Mesenchymal stem cell (in vitro differentiated cells and primary cell): Measurements from ENCODE around the gene NPY4R.
"Not testable (repeated sequence)": the region's sequence is repeated elsewhere in the genome, so short reads cannot be mapped to it uniquely, and the experiment has no call there.

Experiments used
- DNase-seq: peaks from one replicate; pipeline ENCODE4 v3.0.0-alpha.2; 2013
- H2AFZ ChIP-seq: one replicate; pipeline ENCODE4 v1.6.1; 2013; ENCODE audit warnings: low read depth, mild to moderate bottlenecking, control low read depth, inconsistent platforms, low read length, moderate library complexity
- H2AK5ac ChIP-seq: 2 replicates; pipeline ENCODE4 v1.6.1; 2013; ENCODE audit warnings: low read length, moderate library complexity, mild to moderate bottlenecking, inconsistent platforms; ENCODE audit not compliant: severe bottlenecking
- H2BK120ac ChIP-seq: one replicate; pipeline ENCODE4 v1.6.1; 2013; ENCODE audit warnings: low read depth, mild to moderate bottlenecking, inconsistent platforms, low read length, moderate library complexity
- H2BK12ac ChIP-seq, 2 experiments: one replicate each; pipeline ENCODE4 v1.6.1; 2013; ENCODE audit warnings: inconsistent platforms in 2 of 2, low read length in 2 of 2, mild to moderate bottlenecking in 2 of 2, moderate library complexity in 2 of 2, control low read depth in 1 of 2
- H2BK15ac ChIP-seq: one replicate; pipeline ENCODE4 v1.6.1; 2013; ENCODE audit warnings: mild to moderate bottlenecking, low read depth, inconsistent platforms; ENCODE audit not compliant: poor library complexity, severe bottlenecking
- H2BK5ac ChIP-seq: 2 replicates; pipeline ENCODE4 v1.6.1; 2013; ENCODE audit warnings: low read depth, mild to moderate bottlenecking, low read length, control low read depth, inconsistent platforms; ENCODE audit not compliant: poor library complexity, severe bottlenecking
- H3K14ac ChIP-seq, 2 experiments: one replicate each; pipeline ENCODE4 v1.6.1; 2013; ENCODE audit warnings: inconsistent platforms in 2 of 2, low read length in 2 of 2, control low read depth in 1 of 2, mild to moderate bottlenecking in 1 of 2, moderate library complexity in 1 of 2
- H3K18ac ChIP-seq, 2 experiments: one replicate each; pipeline ENCODE4 v1.6.1; 2013; ENCODE audit warnings: inconsistent platforms in 2 of 2, low read length in 2 of 2, control low read depth in 1 of 2, low read depth in 1 of 2, mild to moderate bottlenecking in 1 of 2
- H3K23ac ChIP-seq, 2 experiments: one replicate each; pipeline ENCODE4 v1.6.1; 2013; ENCODE audit warnings: inconsistent platforms in 2 of 2, low read length in 2 of 2, mild to moderate bottlenecking in 2 of 2, moderate library complexity in 2 of 2, control low read depth in 1 of 2
- H3K27ac ChIP-seq: 2 replicates; pipeline ENCODE4 v1.5.1; 2013; ENCODE audit warnings: mild to moderate bottlenecking, moderate library complexity, low read length, control low read depth, inconsistent platforms; ENCODE audit not compliant: poor library complexity, severe bottlenecking
- H3K27me3 ChIP-seq, 2 experiments: 2 replicates each; pipeline versions ENCODE4 v1.6.1 to v1.7.0; 2013; ENCODE audit warnings: low read length in 2 of 2, mild to moderate bottlenecking in 2 of 2, moderate library complexity in 2 of 2, control low read depth in 1 of 2, inconsistent platforms in 1 of 2; ENCODE audit not compliant: control insufficient read depth in 1 of 2, insufficient read depth in 1 of 2
- H3K36me3 ChIP-seq, 2 experiments: 2 replicates each; pipeline versions ENCODE4 v1.6.1 to v1.7.0; 2013; ENCODE audit warnings: low read length in 2 of 2, control low read depth in 1 of 2, inconsistent platforms in 1 of 2, low read depth in 1 of 2, mild to moderate bottlenecking in 1 of 2; ENCODE audit not compliant: insufficient read depth in 2 of 2, control insufficient read depth in 1 of 2
- H3K4ac ChIP-seq, 2 experiments: one replicate each; pipeline ENCODE4 v1.6.1; 2013; ENCODE audit warnings: inconsistent platforms in 2 of 2, low read length in 2 of 2, mild to moderate bottlenecking in 2 of 2, moderate library complexity in 2 of 2, control low read depth in 1 of 2, low read depth in 1 of 2
- H3K4me1 ChIP-seq: 2 replicates; pipeline ENCODE4 v1.6.1; 2013; ENCODE audit warnings: low read depth, low read length, control low read depth; ENCODE audit not compliant: control insufficient read depth, insufficient read depth
- H3K4me2 ChIP-seq: 2 replicates; pipeline ENCODE4 v1.6.1; 2013; ENCODE audit warnings: low read length, mild to moderate bottlenecking, inconsistent platforms; ENCODE audit not compliant: poor library complexity, severe bottlenecking
- H3K4me3 ChIP-seq, 2 experiments: 2 replicates each; pipeline versions ENCODE4 v1.5.1 to v1.7.0; 2013; ENCODE audit warnings: low read length in 2 of 2, mild to moderate bottlenecking in 2 of 2, control low read depth in 1 of 2, low read depth in 1 of 2; ENCODE audit not compliant: insufficient read depth in 1 of 2
- H3K79me1 ChIP-seq: replicated peaks from 2 replicates; pipeline ENCODE4 v1.6.1; 2013; ENCODE audit warnings: mild to moderate bottlenecking, control low read depth, low read length, inconsistent platforms; ENCODE audit not compliant: poor library complexity, severe bottlenecking
- H3K9ac ChIP-seq: 2 replicates; pipeline ENCODE4 v1.7.0; 2013; ENCODE audit warnings: mild to moderate bottlenecking, low read length, moderate library complexity
- H3K9me3 ChIP-seq: 2 replicates; pipeline ENCODE4 v1.7.0; 2013; ENCODE audit warnings: mild to moderate bottlenecking, low read length; ENCODE audit not compliant: control insufficient read depth
- H4K8ac ChIP-seq: one replicate; pipeline ENCODE4 v1.6.1; 2013; ENCODE audit warnings: inconsistent platforms, mild to moderate bottlenecking, low read length, moderate library complexity
- H4K91ac ChIP-seq: one replicate; pipeline ENCODE4 v1.6.1; 2013; ENCODE audit warnings: mild to moderate bottlenecking, low read length, inconsistent platforms
- WGBS: methylation state at CpG from one replicate; pipeline ENCODE4 v1.1.7; 2013; ENCODE audit warnings: mixed read lengths; 5-methylcytosine and 5-hydroxymethylcytosine counted together

Gene NPY4R

GRCh38 chr10:46490285-46490684, 24.5 kb upstream of the NPY4R start:
- not testable (repeated sequence) for H2BK15ac ChIP-seq, H3K4ac ChIP-seq, H3K23ac ChIP-seq, H3K14ac ChIP-seq, H2BK5ac ChIP-seq, H3K18ac ChIP-seq, H3K4me3 ChIP-seq, H2BK120ac ChIP-seq, H3K79me1 ChIP-seq, H2BK12ac ChIP-seq, H3K9me3 ChIP-seq, H2AK5ac ChIP-seq, DNase-seq, H4K8ac ChIP-seq, H3K4me2 ChIP-seq, H2AFZ ChIP-seq, H3K27me3 ChIP-seq, H3K9ac ChIP-seq, H4K91ac ChIP-seq, H3K36me3 ChIP-seq, H3K4me1 ChIP-seq, H3K27ac ChIP-seq
- 100% methylated on average over 3 of the region's 11 CpGs for WGBS

GRCh38 chr10:46486459-46486858, 20.7 kb upstream of the NPY4R start:
- H3K9ac ChIP-seq, H3K27ac ChIP-seq, H3K4me1 ChIP-seq, H3K4ac ChIP-seq, H2BK15ac ChIP-seq, H2AFZ ChIP-seq, DNase-seq, H3K27me3 ChIP-seq, H2AK5ac ChIP-seq, H3K18ac ChIP-seq, H2BK12ac ChIP-seq, H4K8ac ChIP-seq, H2BK5ac ChIP-seq, H3K14ac ChIP-seq, H3K9me3 ChIP-seq, H3K4me3 ChIP-seq, H3K79me1 ChIP-seq, H4K91ac ChIP-seq, H2BK120ac ChIP-seq, H3K4me2 ChIP-seq, H3K36me3 ChIP-seq, H3K23ac ChIP-seq: not testable (repeated sequence)
- WGBS: no CpG with 5 or more reads among the region's 2 CpGs

GRCh38 chr10:46474746-46475320, 9.1 kb upstream of the NPY4R start:
- H3K4me3 ChIP-seq: not testable (repeated sequence)

GRCh38 chr10:46473758-46474157, 8.0 kb upstream of the NPY4R start:
- not testable (repeated sequence) for H3K9ac ChIP-seq, H3K27ac ChIP-seq, H2AK5ac ChIP-seq, H3K4me1 ChIP-seq, H2BK15ac ChIP-seq, H3K23ac ChIP-seq, H3K18ac ChIP-seq, H4K91ac ChIP-seq, H3K79me1 ChIP-seq, H2BK12ac ChIP-seq, H3K9me3 ChIP-seq, H3K4me3 ChIP-seq, DNase-seq, H3K27me3 ChIP-seq, H2BK120ac ChIP-seq, H4K8ac ChIP-seq, H2AFZ ChIP-seq, H3K4ac ChIP-seq, H2BK5ac ChIP-seq, H3K36me3 ChIP-seq, H3K4me2 ChIP-seq, H3K14ac ChIP-seq
- WGBS: 80% methylated on average over 2 of the region's 3 CpGs

More at GRCh38 chr10:46474746-46475320, 9.1 kb upstream of the NPY4R start:
- not testable (repeated sequence) for H3K27ac ChIP-seq, DNase-seq, H3K18ac ChIP-seq, H4K91ac ChIP-seq, H4K8ac ChIP-seq, H3K27me3 ChIP-seq, H3K36me3 ChIP-seq, H2BK15ac ChIP-seq, H2AK5ac ChIP-seq, H3K9ac ChIP-seq, H3K79me1 ChIP-seq, H3K4ac ChIP-seq, H2BK12ac ChIP-seq, H2BK5ac ChIP-seq, H3K4me2 ChIP-seq, H2BK120ac ChIP-seq, H3K23ac ChIP-seq, H2AFZ ChIP-seq, H3K4me1 ChIP-seq, H3K9me3 ChIP-seq, H3K14ac ChIP-seq
- 80% methylated on average over 1 of the region's 3 CpGs for WGBS
